Neuronal stem cell (in vitro differentiated cells): ENCODE results near the gene UNC80.

Experiments
- DNase-seq: peaks from one replicate; pipeline ENCODE4 v3.0.0-alpha.2; 2013; ENCODE audit warnings: low spot score
- H2AFZ ChIP-seq: one replicate; pipeline ENCODE4 v1.6.1; 2013; ENCODE audit warnings: mild to moderate bottlenecking, low read length, inconsistent platforms
- H2AK5ac ChIP-seq: 2 replicates; pipeline ENCODE4 v1.6.1; 2013; ENCODE audit warnings: low read depth, mild to moderate bottlenecking, inconsistent platforms, low read length, moderate library complexity, mixed read lengths
- H2BK120ac ChIP-seq: 2 replicates; pipeline ENCODE4 v1.6.1; 2013; ENCODE audit warnings: low read depth, mild to moderate bottlenecking, inconsistent platforms, low read length, moderate library complexity, mixed read lengths
- H2BK12ac ChIP-seq: one replicate; pipeline ENCODE4 v1.6.1; 2013; ENCODE audit warnings: low read length, inconsistent platforms
- H2BK15ac ChIP-seq: 2 replicates; pipeline ENCODE4 v1.6.1; 2013; ENCODE audit warnings: mild to moderate bottlenecking, low read length, inconsistent platforms, mixed read lengths
- H2BK5ac ChIP-seq: one replicate; pipeline ENCODE4 v1.6.1; 2013; ENCODE audit warnings: inconsistent platforms, mild to moderate bottlenecking, low read length, moderate library complexity
- H3K14ac ChIP-seq: one replicate; pipeline ENCODE4 v1.6.1; 2013; ENCODE audit warnings: low read length, inconsistent platforms
- H3K18ac ChIP-seq: 2 replicates; pipeline ENCODE4 v1.6.1; 2013; ENCODE audit warnings: low read length, inconsistent platforms
- H3K23ac ChIP-seq: 2 replicates; pipeline ENCODE4 v1.6.1; 2013; ENCODE audit warnings: low read depth, mild to moderate bottlenecking, mixed read lengths, low read length, inconsistent platforms; ENCODE audit not compliant: poor library complexity
- H3K27ac ChIP-seq: replicated peaks from 3 replicates; pipeline ENCODE4 v1.5.1; 2013; ENCODE audit warnings: low read length, inconsistent platforms
- H3K27me3 ChIP-seq, 3 experiments: 2 replicates each; pipeline ENCODE4 v1.6.1; 2013; ENCODE audit warnings: low read length in 3 of 3, mild to moderate bottlenecking in 2 of 3, inconsistent platforms in 1 of 3, low read depth in 1 of 3, mixed read lengths in 1 of 3, moderate library complexity in 1 of 3; ENCODE audit not compliant: control insufficient read depth in 3 of 3, insufficient read depth in 3 of 3
- H3K36me3 ChIP-seq, 2 donors: replicated peaks in 1 of 2; 2 replicates each; pipeline ENCODE4 v1.6.1; 2013; ENCODE audit warnings: low read length in 2 of 2; ENCODE audit not compliant: control insufficient read depth in 2 of 2, insufficient read depth in 2 of 2
- H3K4ac ChIP-seq: 2 replicates; pipeline ENCODE4 v1.6.1; 2013; ENCODE audit warnings: inconsistent platforms, mild to moderate bottlenecking, low read length, moderate library complexity
- H3K4me1 ChIP-seq, 2 donors: 1 replicate in 1 of 2; 2 replicates in 1 of 2; pipeline ENCODE4 v1.6.1; 2013; ENCODE audit warnings: low read length in 2 of 2, low read depth in 1 of 2; ENCODE audit not compliant: control insufficient read depth in 2 of 2, insufficient read depth in 1 of 2
- H3K4me2 ChIP-seq: one replicate; pipeline ENCODE4 v1.6.1; 2013; ENCODE audit warnings: mild to moderate bottlenecking, low read length, inconsistent platforms; ENCODE audit not compliant: insufficient read depth, poor library complexity, severe bottlenecking
- H3K4me3 ChIP-seq, 2 donors: 2 replicates each; pipeline ENCODE4 v1.5.1; 2013; ENCODE audit warnings: low read length in 2 of 2, mild to moderate bottlenecking in 2 of 2, inconsistent platforms in 1 of 2, moderate library complexity in 1 of 2
- H3K79me1 ChIP-seq: one replicate; pipeline ENCODE4 v1.6.1; 2013; ENCODE audit warnings: low read depth, mild to moderate bottlenecking, inconsistent platforms, low read length, moderate library complexity
- H3K9ac ChIP-seq: one replicate; pipeline ENCODE4 v1.6.1; 2013; ENCODE audit warnings: mild to moderate bottlenecking, low read depth, low read length, inconsistent platforms; ENCODE audit not compliant: poor library complexity
- H3K9me3 ChIP-seq, 2 donors: replicated peaks in 1 of 2; 2 replicates each; pipeline versions ENCODE3 to v1.6.1; 2013; ENCODE audit warnings: low read length in 2 of 2, mild to moderate bottlenecking in 2 of 2, inconsistent platforms in 1 of 2, low read depth in 1 of 2, mixed read lengths in 1 of 2, moderate library complexity in 1 of 2; ENCODE audit not compliant: control insufficient read depth in 2 of 2, insufficient read depth in 1 of 2
- H4K8ac ChIP-seq: one replicate; pipeline ENCODE4 v1.6.1; 2013; ENCODE audit warnings: low read depth, mild to moderate bottlenecking, inconsistent platforms, low read length, moderate library complexity
- H4K91ac ChIP-seq: one replicate; pipeline ENCODE4 v1.6.1; 2013; ENCODE audit warnings: low read length, low read depth, mild to moderate bottlenecking, inconsistent platforms; ENCODE audit not compliant: poor library complexity
- WGBS, 2 donors: extraction: QIAGEN DNeasy Blood & Tissue Kit; methylation state at CpG; one replicate each; pipeline ENCODE4 v1.1.7; 2013; ENCODE audit warnings: missing lambda C conversion rate in 2 of 2, mixed read lengths in 1 of 2; ENCODE audit not compliant: insufficient read length in 2 of 2, insufficient replicate concordance in 1 of 2; ENCODE audit errors: extremely low coverage in 2 of 2; 5-methylcytosine and 5-hydroxymethylcytosine counted together

UNC80 gene

DNA sequence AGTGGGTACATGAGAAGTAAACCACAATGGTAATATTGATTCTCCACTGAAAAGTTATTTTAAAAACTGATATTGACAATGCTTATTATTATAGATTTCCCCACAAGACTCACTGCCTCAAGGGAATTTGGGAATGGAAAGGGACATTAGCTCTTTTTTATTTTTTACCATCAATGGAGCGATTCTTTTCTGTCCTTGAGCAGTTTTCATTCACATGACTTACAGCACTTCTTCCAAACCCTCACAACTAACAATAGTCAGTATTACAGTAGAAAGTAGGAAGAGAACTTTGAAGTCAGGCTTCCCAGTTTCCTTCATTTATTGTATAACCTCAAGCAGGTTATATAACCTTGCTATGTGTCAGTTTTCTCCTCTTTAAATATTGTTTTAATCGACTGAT is 4.3 kb upstream of the UNC80 start:
- no peak overlapping the region for H3K18ac ChIP-seq
- no peak overlapping the region for H4K8ac ChIP-seq
- H2AK5ac ChIP-seq = no peak overlapping the region
- H3K23ac ChIP-seq = no peak overlapping the region
- peaks cover 0 to 8% (median 2%) of the 10 kb centered on the region in 3 experiments for H3K27me3 ChIP-seq
- no peak overlapping the region for H3K4ac ChIP-seq
- no peak overlapping the region for H2BK120ac ChIP-seq
- no peak overlapping the region for H2AFZ ChIP-seq
- no peak overlapping the region for H3K4me2 ChIP-seq
- H3K36me3 ChIP-seq = no peaks in the 10 kb centered on the region
- no peak for DNase-seq
- no peak overlapping the region for H2BK15ac ChIP-seq
- H4K91ac ChIP-seq = no peak overlapping the region
- no peak overlapping the region for H3K4me3 ChIP-seq
- peaks cover 2 to 3% of the 10 kb centered on the region in 2 donors for H3K4me1 ChIP-seq
- no peaks in the 10 kb centered on the region for H3K9me3 ChIP-seq
- WGBS, 2 donors = no CpG with 5 or more reads among the region's 2 CpGs
- H3K9ac ChIP-seq = no peak overlapping the region
- H2BK12ac ChIP-seq = no peak overlapping the region
- H2BK5ac ChIP-seq = no peak overlapping the region
- no peak overlapping the region for H3K14ac ChIP-seq
- no peaks in the 10 kb centered on the region for H3K79me1 ChIP-seq
- H3K27ac ChIP-seq = no peak overlapping the region

DNA sequence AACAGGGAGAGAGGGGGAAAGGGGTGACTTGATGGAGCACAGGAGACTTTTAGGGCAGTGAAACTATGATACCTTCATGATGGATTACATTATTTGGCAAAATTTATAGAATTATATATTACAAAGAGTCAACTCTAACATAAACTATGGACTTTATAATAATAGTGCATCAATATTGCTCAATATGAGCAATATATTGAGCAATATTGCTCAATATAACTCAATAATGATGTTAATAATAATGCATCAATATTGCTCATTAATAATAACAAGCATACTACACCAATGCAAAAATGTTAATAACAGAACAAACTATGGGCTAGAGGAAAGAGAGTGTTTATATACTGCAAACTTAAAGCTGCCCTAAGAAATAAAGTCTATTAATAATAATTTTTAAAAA is 3.1 kb upstream of the UNC80 start:
- H3K36me3 ChIP-seq = no peaks in the 10 kb centered on the region

DNA sequence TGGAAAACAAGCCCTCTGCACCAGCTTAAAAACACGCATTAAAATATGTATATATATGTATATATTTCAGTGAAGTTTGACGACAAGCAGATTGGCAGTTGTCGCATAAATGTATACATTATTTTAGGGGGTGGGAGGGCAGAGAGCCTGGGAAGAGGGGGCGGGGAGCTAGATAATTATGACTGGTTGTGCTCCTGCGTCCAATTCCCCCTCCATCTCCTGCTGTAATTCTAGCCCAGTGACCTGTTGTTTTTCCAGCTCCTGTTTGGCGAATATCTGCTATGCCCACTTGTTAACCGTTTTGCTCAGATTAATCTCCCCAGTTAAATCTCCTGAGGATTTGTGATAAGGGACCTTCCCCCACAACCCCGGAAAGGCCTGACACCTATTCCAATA is 656 bp downstream of the UNC80 start:
- Histone ChIP-seq H3K36me3 (peaks cover 0 to 5% of the 10 kb centered on the region in 2 donors), H3K9me3 (no peaks in the 10 kb centered on the region), H2BK5ac (no peak overlapping the region), H3K18ac (no peak overlapping the region), H2BK120ac (no peak overlapping the region), H3K27ac (no peak overlapping the region), H4K91ac (no peak overlapping the region), H2AK5ac (no peak overlapping the region), H3K4me1 (peaks cover 3 to 5% of the 10 kb centered on the region in 2 donors), H3K9ac (no peak overlapping the region), H3K23ac (no peak overlapping the region), H2BK15ac (no peak overlapping the region), H3K4ac (no peak overlapping the region), H4K8ac (no peak overlapping the region), H3K4me3 (peak overlapping the region; percentile 74 to 92), H3K27me3 (peaks cover 0 to 8% (median 2%) of the 10 kb centered on the region in 3 experiments), H3K14ac (no peak overlapping the region), H3K4me2 (peak overlapping the region; percentile 54), H3K79me1 (no peaks in the 10 kb centered on the region), H2BK12ac (no peak overlapping the region), H2AFZ (peak overlapping the region; percentile 98)
- no peak for DNase-seq
- WGBS, 2 donors = no CpG with 5 or more reads among the region's 8 CpGs

More for the DNA sequence above, 3.1 kb upstream of the UNC80 start:
- Histone ChIP-seq H2BK120ac (no peak overlapping the region), H2BK12ac (no peak overlapping the region), H3K14ac (no peak overlapping the region), H3K4me3 (no peak overlapping the region), H3K79me1 (no peaks in the 10 kb centered on the region), H3K27me3 (peaks cover 0 to 8% (median 2%) of the 10 kb centered on the region in 3 experiments), H2AFZ (no peak overlapping the region), H3K4ac (no peak overlapping the region), H2BK5ac (no peak overlapping the region), H4K8ac (no peak overlapping the region), H2AK5ac (no peak overlapping the region), H3K27ac (no peak overlapping the region), H3K9ac (no peak overlapping the region), H3K18ac (no peak overlapping the region), H3K4me2 (no peak overlapping the region), H3K9me3 (no peaks in the 10 kb centered on the region), H4K91ac (no peak overlapping the region), H3K4me1 (peaks cover 3 to 5% of the 10 kb centered on the region in 2 donors), H2BK15ac (no peak overlapping the region), H3K23ac (no peak overlapping the region)
- no peak for DNase-seq

DNA sequence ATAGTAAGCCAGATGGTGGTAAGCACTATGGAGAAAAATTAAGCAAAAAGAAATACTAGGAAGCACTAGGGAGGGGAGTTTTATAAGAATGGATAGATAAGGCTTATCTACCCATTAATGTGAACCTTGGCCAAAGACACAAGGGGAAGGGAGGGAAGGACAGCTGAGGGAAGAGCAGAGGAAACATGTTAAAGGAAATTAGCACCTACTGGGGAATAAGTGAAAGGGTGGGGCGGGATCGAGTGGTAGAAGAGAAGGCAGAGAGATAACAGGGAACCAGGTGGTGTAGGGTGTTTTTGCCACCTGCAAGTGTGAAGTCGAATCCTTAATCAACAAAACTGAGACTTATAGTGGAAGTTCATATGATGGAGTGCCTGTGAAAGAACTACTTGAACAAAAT is 1.7 kb downstream of the UNC80 start:
- H3K4me3 ChIP-seq = no peak overlapping the region
- peaks cover 0 to 8% of the 10 kb centered on the region in 2 donors for H3K36me3 ChIP-seq
- no CpG with 5 or more reads among the region's 3 CpGs for WGBS, 2 donors
- no peak overlapping the region for H2BK120ac ChIP-seq
- H3K4ac ChIP-seq = no peak overlapping the region
- no peak overlapping the region for H4K91ac ChIP-seq
- H4K8ac ChIP-seq = no peak overlapping the region
- H3K14ac ChIP-seq = no peak overlapping the region
- H2BK12ac ChIP-seq = no peak overlapping the region
- H2BK15ac ChIP-seq = no peak overlapping the region
- H3K27ac ChIP-seq = no peak overlapping the region
- peaks cover 0 to 8% (median 2%) of the 10 kb centered on the region in 3 experiments for H3K27me3 ChIP-seq
- no peaks in the 10 kb centered on the region for H3K9me3 ChIP-seq
- H3K4me1 ChIP-seq = peaks cover 3 to 5% of the 10 kb centered on the region in 2 donors
- H3K4me2 ChIP-seq = no peak overlapping the region
- no peak overlapping the region for H2AK5ac ChIP-seq
- no peak overlapping the region for H2BK5ac ChIP-seq
- H3K79me1 ChIP-seq = no peaks in the 10 kb centered on the region
- no peak overlapping the region for H2AFZ ChIP-seq
- H3K9ac ChIP-seq = no peak overlapping the region
- no peak for DNase-seq
- no peak overlapping the region for H3K23ac ChIP-seq
- H3K18ac ChIP-seq = no peak overlapping the region
